Stimulated activated CD8-positive, alpha-beta memory T cell treated with anti-CD3 and anti-CD28 coated beads, Interleukin-12 subunit alpha, Interleukin-12 subunit beta, amount 100 ng/mL, for 4 hours (primary cell): ENCODE data around the gene DNAH14.
"Not testable (repeated sequence)": the region's sequence is repeated elsewhere in the genome, so short reads cannot be mapped to it uniquely, and the experiment has no call there.

Experiments used
- DNase-seq: peaks from one replicate; pipeline ENCODE4 v3.0.0-alpha.2; 2020; ENCODE audit warnings: low read depth

DNAH14 gene

GRCh38 chr1:224996266-224996665 is 66.8 kb downstream of the DNAH14 start:
- DNase-seq = no peak

- no peak for DNase-seq
Measured at GRCh38 chr1:224998185-224998584, 68.7 kb downstream of the DNAH14 start.

- DNase-seq = no peak
Measured at GRCh38 chr1:225004396-225004795, 74.9 kb downstream of the DNAH14 start.

GRCh38 chr1:225006352-225006751 is 76.9 kb downstream of the DNAH14 start:
- not testable (repeated sequence) for DNase-seq

- not testable (repeated sequence) for DNase-seq
Measured at GRCh38 chr1:225008050-225008449, 78.6 kb downstream of the DNAH14 start.

GRCh38 chr1:225021037-225021436 is 91.6 kb downstream of the DNAH14 start:
- no peak for DNase-seq

- DNase-seq = no peak
Measured at GRCh38 chr1:225026701-225027100, 97.2 kb downstream of the DNAH14 start.

GRCh38 chr1:225036441-225036840 is 107.0 kb downstream of the DNAH14 start:
- not testable (repeated sequence) for DNase-seq

- DNase-seq = no peak
Measured at GRCh38 chr1:225042263-225042662, 112.8 kb downstream of the DNAH14 start.

GRCh38 chr1:225044258-225044657 is 114.8 kb downstream of the DNAH14 start:
- no peak for DNase-seq

GRCh38 chr1:225049594-225049993 is 120.1 kb downstream of the DNAH14 start:
- no peak for DNase-seq

- DNase-seq = no peak
Measured at GRCh38 chr1:225063722-225064121, 134.2 kb downstream of the DNAH14 start.

- no peak for DNase-seq
Measured at GRCh38 chr1:225070972-225071371, 141.5 kb downstream of the DNAH14 start.

GRCh38 chr1:225097175-225097574 is 167.7 kb downstream of the DNAH14 start:
- no peak for DNase-seq

- no peak for DNase-seq
Measured at GRCh38 chr1:225111000-225111399, 181.5 kb downstream of the DNAH14 start.

- no peak for DNase-seq
Measured at GRCh38 chr1:225113265-225113664, 183.8 kb downstream of the DNAH14 start.

- DNase-seq = no peak
Measured at GRCh38 chr1:225114354-225114990, 185.0 kb downstream of the DNAH14 start.

- DNase-seq = no peak
Measured at GRCh38 chr1:225119307-225119706, 189.8 kb downstream of the DNAH14 start.

GRCh38 chr1:225121095-225121494 is 191.6 kb downstream of the DNAH14 start:
- DNase-seq = no peak

GRCh38 chr1:225131869-225132268 is 202.4 kb downstream of the DNAH14 start:
- DNase-seq = no peak

GRCh38 chr1:225137976-225138375 is 208.5 kb downstream of the DNAH14 start:
- no peak for DNase-seq

GRCh38 chr1:225143001-225143400 is 213.5 kb downstream of the DNAH14 start:
- DNase-seq = no peak

GRCh38 chr1:225146478-225146877 is 217.0 kb downstream of the DNAH14 start:
- DNase-seq = no peak

- DNase-seq = not testable (repeated sequence)
Measured at GRCh38 chr1:225147791-225148190, 218.3 kb downstream of the DNAH14 start.
